WTC11 (cell line): ENCODE measurements around the gene VCP. TPM values are rescaled to one million over a fixed set of nuclear protein-coding genes. Genes with fewer than 3 reads are reported as not detected.

Experiments used
- ATAC-seq: fragments of 200-7000 bp; cut with Tn5 transposase; 2 replicates; pipeline ENCODE4 v1.10.0; 2021; ENCODE audit warnings: mild to moderate bottlenecking, moderate library complexity
- CTCF ChIA-PET: fragments of 300-600 bp; sonication (Branson Sonifier 250); formaldehyde crosslinking; loops from one replicate; lab custom pipeline; 2021; ENCODE audit warnings: antibody characterized with exemption; lab: Charles Lee
- POLR2A ChIA-PET: fragments of 350-600 bp; sonication (Branson Sonifier 250); formaldehyde crosslinking; loops from one replicate; lab custom pipeline; 2021; ENCODE audit warnings: antibody characterized with exemption; lab: Charles Lee
- DNase-seq: peaks from one replicate; pipeline ENCODE4 v3.0.0; 2021; ENCODE audit warnings: low spot score
- H3K27ac Mint-ChIP-seq: 2 replicates; pipeline ENCODE4 v1.8.0; 2021; ENCODE audit warnings: mixed read lengths
- H3K27me3 Mint-ChIP-seq: 2 replicates; pipeline ENCODE4 v1.8.0; 2021; ENCODE audit warnings: low read depth, mild to moderate bottlenecking, moderate library complexity, mixed read lengths
- H3K36me3 Mint-ChIP-seq: 2 replicates; pipeline ENCODE4 v1.8.0; 2021; ENCODE audit warnings: mixed read lengths
- H3K4me1 Mint-ChIP-seq: 2 replicates; pipeline ENCODE4 v1.8.0; 2022; ENCODE audit warnings: mixed read lengths
- H3K4me3 Mint-ChIP-seq: 2 replicates; pipeline ENCODE4 v1.8.0; 2021; ENCODE audit warnings: mild to moderate bottlenecking, moderate library complexity, mixed read lengths
- H3K9me3 Mint-ChIP-seq: 2 replicates; pipeline ENCODE4 v1.8.0; 2021; ENCODE audit warnings: mixed read lengths
- ETV6 ChIP-seq: sonication (generic); formaldehyde crosslinking; IDR thresholded peaks from 2 replicates; pipeline ENCODE4 v1.8.1; 2022; ENCODE audit warnings: mild to moderate bottlenecking, missing genetic modification reagents
- FOXK1 ChIP-seq: sonication (generic); formaldehyde crosslinking; IDR thresholded peaks from 2 replicates; pipeline ENCODE4 v1.8.0; 2022; ENCODE audit warnings: mild to moderate bottlenecking, moderate library complexity, missing genetic modification reagents
- GABPB1 ChIP-seq: sonication (generic); formaldehyde crosslinking; IDR thresholded peaks from 2 replicates; pipeline ENCODE4 v1.8.1; 2023; ENCODE audit warnings: mild to moderate bottlenecking, missing genetic modification reagents
- GRHL2 ChIP-seq: fragments of 250-450 bp; sonication (Bioruptor Pico); IDR thresholded peaks from 2 replicates; pipeline ENCODE4 v1.8.0; 2022; ENCODE audit warnings: mild to moderate bottlenecking, moderate library complexity; ENCODE audit not compliant: insufficient replicate concordance, severe bottlenecking
- MXD4 ChIP-seq: fragments of 250-450 bp; sonication (Bioruptor Pico); IDR thresholded peaks from 2 replicates; pipeline ENCODE4 v1.8.0; 2021; ENCODE audit warnings: mild to moderate bottlenecking, moderate library complexity, borderline replicate concordance
- NFATC4 ChIP-seq: fragments of 250-450 bp; sonication (Bioruptor Pico); IDR thresholded peaks from 2 replicates; pipeline ENCODE4 v1.9.0; 2021; ENCODE audit warnings: mild to moderate bottlenecking
- NR2C2 ChIP-seq: sonication (generic); formaldehyde crosslinking; IDR thresholded peaks from 2 replicates; pipeline ENCODE4 v1.8.0; 2022; ENCODE audit warnings: mild to moderate bottlenecking, missing genetic modification reagents
- NR3C1 ChIP-seq: sonication (generic); formaldehyde crosslinking; conservative IDR thresholded peaks from 2 replicates; pipeline ENCODE4 v1.8.1; 2023; ENCODE audit warnings: low read depth, mild to moderate bottlenecking, missing genetic modification reagents
- OVOL2 ChIP-seq: fragments of 250-450 bp; sonication (Bioruptor Pico); IDR thresholded peaks from 2 replicates; pipeline ENCODE4 v1.9.0; 2021; ENCODE audit warnings: mild to moderate bottlenecking, borderline replicate concordance
- SMAD3 ChIP-seq: sonication (generic); formaldehyde crosslinking; IDR thresholded peaks from 2 replicates; pipeline ENCODE4 v1.8.0; 2022; ENCODE audit warnings: missing genetic modification reagents, mild to moderate bottlenecking, borderline replicate concordance
- SMAD4 ChIP-seq: sonication (generic); formaldehyde crosslinking; IDR thresholded peaks from 2 replicates; pipeline ENCODE4 v1.8.0; 2022; ENCODE audit warnings: mild to moderate bottlenecking, missing genetic modification reagents
- SP1 ChIP-seq: sonication (generic); formaldehyde crosslinking; conservative IDR thresholded peaks from 2 replicates; pipeline ENCODE4 v1.8.1; 2022; ENCODE audit warnings: missing genetic modification reagents
- TEAD4 ChIP-seq: sonication (generic); formaldehyde crosslinking; IDR thresholded peaks from 2 replicates; pipeline ENCODE4 v1.8.0; 2022; ENCODE audit warnings: mild to moderate bottlenecking, missing genetic modification reagents
- TP53 ChIP-seq: sonication (generic); formaldehyde crosslinking; IDR thresholded peaks from 2 replicates; pipeline ENCODE4 v1.8.1; 2023; ENCODE audit warnings: mild to moderate bottlenecking, missing genetic modification reagents
- ZBTB21 ChIP-seq: sonication (generic); formaldehyde crosslinking; IDR thresholded peaks from 2 replicates; pipeline ENCODE4 v1.8.1; 2023; ENCODE audit warnings: mild to moderate bottlenecking, missing genetic modification reagents, borderline replicate concordance
- ZNF121 ChIP-seq: sonication (generic); formaldehyde crosslinking; IDR thresholded peaks from 2 replicates; pipeline ENCODE4 v1.8.0; 2023; ENCODE audit warnings: missing genetic modification reagents
- ZNF138 ChIP-seq: sonication (generic); formaldehyde crosslinking; conservative IDR thresholded peaks from 2 replicates; pipeline ENCODE4 v1.8.1; 2022; ENCODE audit warnings: mild to moderate bottlenecking, moderate library complexity, missing genetic modification reagents
- ZNF396 ChIP-seq: fragments of 250-450 bp; sonication (Bioruptor Pico); IDR thresholded peaks from 2 replicates; pipeline ENCODE4 v1.8.0; 2021; ENCODE audit warnings: mild to moderate bottlenecking, moderate library complexity, borderline replicate concordance
- total RNA-seq: library from RNA; stranded (reverse); gene quantifications from 3 replicates; pipeline ENCODE4 v1.2.3, GENCODE V29; 2021
- TF ChIP-seq, protein P1 (sequence below): sonication (generic); formaldehyde crosslinking; conservative IDR thresholded peaks from 2 replicates; pipeline ENCODE4 v1.8.1; 2022; ENCODE audit warnings: mild to moderate bottlenecking, missing genetic modification reagents
- TF ChIP-seq, protein P2 (sequence below): fragments of 250-450 bp; sonication (Bioruptor Pico); IDR thresholded peaks from 2 replicates; pipeline ENCODE4 v1.9.0; 2021; ENCODE audit warnings: moderate library complexity, mild to moderate bottlenecking, inconsistent platforms, borderline replicate concordance
- TF ChIP-seq, protein P3 (sequence below): sonication (generic); formaldehyde crosslinking; IDR thresholded peaks from 2 replicates; pipeline ENCODE4 v1.8.1; 2022; ENCODE audit warnings: low read depth, missing genetic modification reagents, borderline replicate concordance
- TF ChIP-seq, protein P4 (sequence below): sonication (generic); formaldehyde crosslinking; IDR thresholded peaks from 2 replicates; pipeline ENCODE4 v1.8.1; 2022; ENCODE audit warnings: low read depth, mild to moderate bottlenecking, moderate library complexity, missing genetic modification reagents, borderline replicate concordance
- TF ChIP-seq, protein P5 (sequence below): sonication (generic); formaldehyde crosslinking; conservative IDR thresholded peaks from 2 replicates; pipeline ENCODE4 v1.8.1; 2023; ENCODE audit warnings: mild to moderate bottlenecking, low read depth, missing genetic modification reagents, moderate library complexity

VCP gene
- total RNA-seq, 1 experiment from 2014 or later = 386 TPM

DNA sequence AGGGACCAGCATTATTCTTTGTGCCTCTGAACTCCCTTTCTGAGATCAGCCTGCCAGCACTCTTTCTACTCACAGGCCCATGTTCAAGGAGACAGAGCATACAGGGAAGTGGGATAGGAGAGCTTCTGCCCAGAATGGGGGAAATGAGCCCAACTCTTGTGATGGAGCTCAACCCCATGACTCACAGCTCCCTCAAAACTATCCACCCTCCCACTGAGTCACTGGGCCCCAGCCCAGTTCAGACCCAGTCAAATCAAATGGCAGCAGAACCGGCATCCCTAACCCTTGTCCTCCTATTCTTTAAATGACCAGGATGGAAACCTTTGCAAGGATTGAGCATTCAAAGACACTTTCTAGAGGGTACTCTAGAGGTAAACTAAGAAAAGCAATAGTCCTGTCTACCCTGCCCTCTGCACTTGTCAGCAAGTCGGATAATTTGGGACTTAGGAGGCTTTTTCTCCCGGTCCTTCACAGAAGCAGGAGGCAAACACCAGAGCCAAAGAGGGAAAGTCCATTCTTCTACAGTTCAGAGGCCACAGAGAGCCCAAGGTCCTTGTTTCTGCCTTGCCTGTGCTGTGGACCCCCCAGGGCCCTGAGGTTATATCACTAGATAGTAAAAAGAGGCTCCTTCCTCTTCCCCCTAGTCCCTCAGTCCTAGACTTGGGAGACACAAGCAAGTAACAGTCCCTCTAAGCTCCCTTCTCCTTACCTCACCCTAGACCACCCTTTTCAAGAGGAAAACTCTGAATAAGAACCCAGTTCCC, 40.0 kb upstream of the VCP start:
- no peaks in the 10 kb centered on the region for H3K9me3 Mint-ChIP-seq
- no peaks in the 10 kb centered on the region for H3K36me3 Mint-ChIP-seq
- peak overlapping the region; percentile 75 for H3K27ac Mint-ChIP-seq
- TF ChIP-seq NR2C2 (no peak), TEAD4 (CRISPR knock-in tag) (no peak), GABPB1 (CRISPR knock-in tag) (no peak), ETV6 (CRISPR knock-in tag) (no peak), ZBTB21 (no peak), OVOL2 (CRISPR knock-in tag) (no peak), ZNF396 (CRISPR knock-in tag) (no peak), ZNF138 (CRISPR knock-in tag) (no peak)
- TF ChIP-seq, protein P1, sequence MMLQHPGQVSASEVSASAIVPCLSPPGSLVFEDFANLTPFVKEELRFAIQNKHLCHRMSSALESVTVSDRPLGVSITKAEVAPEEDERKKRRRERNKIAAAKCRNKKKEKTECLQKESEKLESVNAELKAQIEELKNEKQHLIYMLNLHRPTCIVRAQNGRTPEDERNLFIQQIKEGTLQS = no peak
- TF ChIP-seq, protein P2, sequence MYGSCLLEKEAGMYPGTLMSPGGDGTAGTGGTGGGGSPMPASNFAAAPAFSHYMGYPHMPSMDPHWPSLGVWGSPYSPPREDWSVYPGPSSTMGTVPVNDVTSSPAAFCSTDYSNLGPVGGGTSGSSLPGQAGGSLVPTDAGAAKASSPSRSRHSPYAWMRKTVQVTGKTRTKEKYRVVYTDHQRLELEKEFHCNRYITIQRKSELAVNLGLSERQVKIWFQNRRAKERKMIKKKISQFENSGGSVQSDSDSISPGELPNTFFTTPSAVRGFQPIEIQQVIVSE = no peak
- ChIA-PET CTCF (interaction anchor here (1.2 to 2.0 kb wide), 8 partner anchors 9 to 584 kb away, joined by 3 to 12 read pairs (median 6); partner anchors contain the start of genes PIGO and STOML2), POLR2A (interaction anchor here (1.1 to 1.8 kb wide), 3 partner anchors 9 to 577 kb away, joined by 4 to 5 read pairs (median 5); partner anchors contain the start of genes FANCG and STOML2)
- no peak for ATAC-seq
- no peak for DNase-seq
- H3K4me1 Mint-ChIP-seq = peaks cover 36% of the 10 kb centered on the region
- no peaks in the 10 kb centered on the region for H3K27me3 Mint-ChIP-seq
- peak overlapping the region; percentile 71 for H3K4me3 Mint-ChIP-seq

DNA sequence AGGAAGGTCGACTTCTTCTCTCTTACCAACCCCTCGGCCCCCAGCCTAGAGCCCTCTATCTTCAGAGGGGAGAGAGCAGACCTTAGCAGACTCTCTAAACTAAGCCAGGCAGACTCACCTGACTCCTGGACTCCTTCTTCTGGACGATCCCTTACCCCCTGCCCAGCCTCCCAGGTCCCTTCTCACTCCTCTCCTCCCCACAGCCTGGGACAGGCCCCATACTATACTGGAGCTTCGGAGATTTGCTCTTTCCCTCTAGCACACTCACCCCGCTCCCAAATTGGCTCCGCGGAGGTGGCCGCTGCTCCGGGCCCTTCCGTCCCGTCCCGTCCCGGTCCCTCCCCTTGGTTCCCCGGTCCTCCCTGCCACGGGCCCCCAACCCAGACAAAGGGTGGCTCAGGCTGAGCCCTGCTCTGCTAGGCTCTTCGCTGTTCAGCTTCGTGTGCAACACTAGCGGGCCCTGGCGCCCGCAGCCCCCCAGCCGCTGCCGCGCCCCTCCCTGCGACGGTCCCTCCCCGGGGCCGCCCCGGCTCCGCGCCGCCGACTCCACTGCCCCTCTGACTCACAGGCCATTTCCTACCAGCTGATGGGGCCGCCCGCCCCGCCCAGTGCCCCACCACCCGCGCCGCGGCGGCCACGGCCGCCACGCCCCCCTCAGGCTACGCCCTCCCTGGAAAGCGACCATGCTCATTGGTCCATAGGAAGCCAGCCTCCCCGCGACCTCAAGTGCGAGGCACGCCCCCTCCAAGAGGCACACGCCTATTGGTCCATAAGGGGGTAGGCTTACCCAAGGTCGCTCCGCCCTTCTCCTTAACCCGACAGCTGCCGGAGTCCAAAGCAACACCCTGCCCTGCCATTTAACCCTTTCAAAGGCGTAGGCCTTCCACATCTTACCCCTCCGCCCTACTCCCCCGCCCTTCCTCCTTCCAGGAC, 38.8 kb upstream of the VCP start:
- POLR2A ChIA-PET = interaction anchor here (1.1 to 1.8 kb wide), 4 partner anchors 8 to 578 kb away, joined by 3 to 5 read pairs (median 4); partner anchors contain the start of genes FANCG and STOML2

DNA sequence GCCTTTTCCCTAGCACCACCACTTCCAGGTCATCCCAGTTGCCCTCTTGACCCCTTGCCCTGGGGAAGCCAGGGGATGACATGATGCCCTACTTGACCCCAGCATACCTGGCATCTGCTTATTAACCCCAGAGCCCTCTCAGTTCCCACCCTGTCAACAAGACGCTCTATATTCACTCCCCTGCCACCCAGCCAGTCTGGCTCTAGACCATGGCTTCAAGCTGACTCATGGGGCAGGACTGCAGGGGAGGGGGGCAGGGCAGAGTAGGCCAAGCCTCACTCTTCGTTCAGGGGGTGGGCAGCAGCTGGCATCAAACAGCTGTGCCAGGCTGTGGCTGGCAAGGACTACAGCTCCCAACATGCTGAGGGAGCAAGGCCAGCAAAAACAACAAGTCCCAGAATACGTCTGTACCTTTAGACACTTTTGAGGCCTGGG, 37.9 kb upstream of the VCP start:
- Mint-ChIP-seq H3K27me3 (no peaks in the 10 kb centered on the region), H3K36me3 (no peaks in the 10 kb centered on the region; the same call in 1 of the 2 replicates), H3K9me3 (no peaks in the 10 kb centered on the region), H3K4me3 (peak overlapping the region; percentile 71), H3K27ac (no peak overlapping the region), H3K4me1 (peaks cover 27% of the 10 kb centered on the region)
- ChIA-PET POLR2A (interaction anchor here (1.1 kb wide), 1 partner anchor 8 kb away, joined by 3 read pairs; no protein-coding TSS in a partner anchor), CTCF (interaction anchor here (1.5 kb wide), 1 partner anchor 149 kb away, joined by 7 read pairs; no protein-coding TSS in a partner anchor)
- DNase-seq (no peak), ATAC-seq (no peak)
- no peak for TF ChIP-seq GRHL2
- TF ChIP-seq ZNF396 (CRISPR knock-in tag) = no peak
- TF ChIP-seq TP53 (CRISPR knock-in tag) = no peak
- no peak for TF ChIP-seq NFATC4 (CRISPR knock-in tag)
- no peak for TF ChIP-seq MXD4
- TF ChIP-seq FOXK1 (CRISPR knock-in tag) = no peak
- TF ChIP-seq SMAD4 (CRISPR knock-in tag) = no peak
- TF ChIP-seq, protein P3, sequence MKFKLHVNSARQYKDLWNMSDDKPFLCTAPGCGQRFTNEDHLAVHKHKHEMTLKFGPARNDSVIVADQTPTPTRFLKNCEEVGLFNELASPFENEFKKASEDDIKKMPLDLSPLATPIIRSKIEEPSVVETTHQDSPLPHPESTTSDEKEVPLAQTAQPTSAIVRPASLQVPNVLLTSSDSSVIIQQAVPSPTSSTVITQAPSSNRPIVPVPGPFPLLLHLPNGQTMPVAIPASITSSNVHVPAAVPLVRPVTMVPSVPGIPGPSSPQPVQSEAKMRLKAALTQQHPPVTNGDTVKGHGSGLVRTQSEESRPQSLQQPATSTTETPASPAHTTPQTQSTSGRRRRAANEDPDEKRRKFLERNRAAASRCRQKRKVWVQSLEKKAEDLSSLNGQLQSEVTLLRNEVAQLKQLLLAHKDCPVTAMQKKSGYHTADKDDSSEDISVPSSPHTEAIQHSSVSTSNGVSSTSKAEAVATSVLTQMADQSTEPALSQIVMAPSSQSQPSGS (CRISPR knock-in tag) = no peak
- TF ChIP-seq, protein P4, sequence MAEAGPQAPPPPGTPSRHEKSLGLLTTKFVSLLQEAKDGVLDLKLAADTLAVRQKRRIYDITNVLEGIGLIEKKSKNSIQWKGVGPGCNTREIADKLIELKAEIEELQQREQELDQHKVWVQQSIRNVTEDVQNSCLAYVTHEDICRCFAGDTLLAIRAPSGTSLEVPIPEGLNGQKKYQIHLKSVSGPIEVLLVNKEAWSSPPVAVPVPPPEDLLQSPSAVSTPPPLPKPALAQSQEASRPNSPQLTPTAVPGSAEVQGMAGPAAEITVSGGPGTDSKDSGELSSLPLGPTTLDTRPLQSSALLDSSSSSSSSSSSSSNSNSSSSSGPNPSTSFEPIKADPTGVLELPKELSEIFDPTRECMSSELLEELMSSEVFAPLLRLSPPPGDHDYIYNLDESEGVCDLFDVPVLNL (CRISPR knock-in tag) = no peak
- no peak for TF ChIP-seq NR3C1 (CRISPR knock-in tag)
- no peak for TF ChIP-seq ZNF121 (CRISPR knock-in tag)

More for the DNA sequence above, 38.8 kb upstream of the VCP start:
- ATAC-seq (peak; percentile 64), DNase-seq (peak; percentile 99)
- no peaks in the 10 kb centered on the region for H3K9me3 Mint-ChIP-seq
- CTCF ChIA-PET = interaction anchor here (1.2 to 2.0 kb wide), 9 partner anchors 8 to 585 kb away, joined by 3 to 12 read pairs (median 6); partner anchors contain the start of genes PIGO and STOML2
- peak overlapping the region; percentile 71 for H3K4me3 Mint-ChIP-seq
- H3K27me3 Mint-ChIP-seq = no peaks in the 10 kb centered on the region
- no peaks in the 10 kb centered on the region for H3K36me3 Mint-ChIP-seq
- no peak overlapping the region for H3K27ac Mint-ChIP-seq
- H3K4me1 Mint-ChIP-seq = peaks cover 28% of the 10 kb centered on the region
- TF ChIP-seq ZNF121 (CRISPR knock-in tag) (no peak), SMAD3 (CRISPR knock-in tag) (no peak), SP1 (CRISPR knock-in tag) (peak; percentile 92), FOXK1 (CRISPR knock-in tag) (0 out of 2 replicates have a peak, but pooled peaks have one; percentile 19)
- TF ChIP-seq, protein P5, sequence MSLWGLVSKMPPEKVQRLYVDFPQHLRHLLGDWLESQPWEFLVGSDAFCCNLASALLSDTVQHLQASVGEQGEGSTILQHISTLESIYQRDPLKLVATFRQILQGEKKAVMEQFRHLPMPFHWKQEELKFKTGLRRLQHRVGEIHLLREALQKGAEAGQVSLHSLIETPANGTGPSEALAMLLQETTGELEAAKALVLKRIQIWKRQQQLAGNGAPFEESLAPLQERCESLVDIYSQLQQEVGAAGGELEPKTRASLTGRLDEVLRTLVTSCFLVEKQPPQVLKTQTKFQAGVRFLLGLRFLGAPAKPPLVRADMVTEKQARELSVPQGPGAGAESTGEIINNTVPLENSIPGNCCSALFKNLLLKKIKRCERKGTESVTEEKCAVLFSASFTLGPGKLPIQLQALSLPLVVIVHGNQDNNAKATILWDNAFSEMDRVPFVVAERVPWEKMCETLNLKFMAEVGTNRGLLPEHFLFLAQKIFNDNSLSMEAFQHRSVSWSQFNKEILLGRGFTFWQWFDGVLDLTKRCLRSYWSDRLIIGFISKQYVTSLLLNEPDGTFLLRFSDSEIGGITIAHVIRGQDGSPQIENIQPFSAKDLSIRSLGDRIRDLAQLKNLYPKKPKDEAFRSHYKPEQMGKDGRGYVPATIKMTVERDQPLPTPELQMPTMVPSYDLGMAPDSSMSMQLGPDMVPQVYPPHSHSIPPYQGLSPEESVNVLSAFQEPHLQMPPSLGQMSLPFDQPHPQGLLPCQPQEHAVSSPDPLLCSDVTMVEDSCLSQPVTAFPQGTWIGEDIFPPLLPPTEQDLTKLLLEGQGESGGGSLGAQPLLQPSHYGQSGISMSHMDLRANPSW (CRISPR knock-in tag) = no peak
- TF ChIP-seq, all 79 proteins: peak for 2
